T-helper 1 cell (primary cell): ENCODE measurements around the gene PVR.
"Not testable (repeated sequence)": the region's sequence is repeated elsewhere in the genome, so short reads cannot be mapped to it uniquely, and the experiment has no call there.

ENCODE experiments used
- DNase-seq, 5 donors: peaks; one replicate each; pipeline ENCODE4 v3.0.0-alpha.2; 2012 to 2020

Gene PVR

DNA sequence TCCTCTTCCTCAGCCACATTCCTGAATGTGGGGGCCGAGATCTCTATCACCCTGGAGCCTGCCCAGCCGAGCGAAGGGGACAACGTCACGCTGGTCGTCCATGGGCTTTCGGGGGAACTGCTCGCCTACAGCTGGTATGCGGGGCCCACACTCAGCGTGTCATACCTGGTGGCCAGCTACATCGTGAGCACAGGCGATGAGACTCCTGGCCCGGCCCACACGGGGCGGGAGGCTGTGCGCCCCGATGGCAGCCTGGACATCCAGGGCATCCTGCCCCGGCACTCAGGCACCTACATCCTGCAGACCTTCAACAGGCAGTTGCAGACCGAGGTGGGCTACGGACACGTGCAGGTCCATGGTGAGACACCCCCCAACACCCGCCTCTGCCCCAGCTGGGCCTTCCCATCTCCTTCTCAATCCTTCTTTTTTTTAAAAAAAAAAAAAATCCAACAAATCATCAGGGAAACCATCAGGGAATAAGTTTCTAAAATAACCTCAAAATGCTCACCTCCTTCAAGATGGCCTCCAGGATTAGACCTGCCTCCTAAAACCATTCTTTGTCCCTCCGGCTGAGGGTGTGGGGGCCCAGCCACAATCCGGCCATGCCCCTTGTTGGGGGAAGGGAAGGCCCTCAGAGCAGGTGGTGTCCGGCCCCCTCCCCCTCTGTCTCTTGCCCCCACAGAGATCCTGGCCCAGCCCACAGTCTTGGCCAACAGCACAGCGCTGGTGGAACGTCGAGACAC is 59.8 kb downstream of the PVR start:
- DNase-seq = no peak

DNA sequence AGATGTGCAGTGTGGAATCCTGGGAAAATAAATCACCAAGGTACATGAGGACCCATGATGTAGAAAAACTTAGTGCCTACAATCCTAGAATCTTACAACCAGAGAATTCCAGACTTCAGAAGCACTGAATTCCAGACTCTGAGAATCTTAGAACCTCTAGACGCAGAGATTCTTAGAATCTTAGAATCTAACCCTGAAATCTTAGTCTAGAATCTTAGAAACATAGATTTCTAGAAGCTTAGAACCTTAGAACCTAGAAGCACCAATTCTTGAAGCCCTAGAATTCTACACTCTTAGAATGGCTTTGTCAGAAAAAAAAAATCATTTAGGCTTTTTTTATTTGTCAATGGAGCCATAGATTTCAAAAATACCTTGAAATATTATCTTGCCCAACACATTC is 61.3 kb downstream of the PVR start:
- DNase-seq = no peak

DNA sequence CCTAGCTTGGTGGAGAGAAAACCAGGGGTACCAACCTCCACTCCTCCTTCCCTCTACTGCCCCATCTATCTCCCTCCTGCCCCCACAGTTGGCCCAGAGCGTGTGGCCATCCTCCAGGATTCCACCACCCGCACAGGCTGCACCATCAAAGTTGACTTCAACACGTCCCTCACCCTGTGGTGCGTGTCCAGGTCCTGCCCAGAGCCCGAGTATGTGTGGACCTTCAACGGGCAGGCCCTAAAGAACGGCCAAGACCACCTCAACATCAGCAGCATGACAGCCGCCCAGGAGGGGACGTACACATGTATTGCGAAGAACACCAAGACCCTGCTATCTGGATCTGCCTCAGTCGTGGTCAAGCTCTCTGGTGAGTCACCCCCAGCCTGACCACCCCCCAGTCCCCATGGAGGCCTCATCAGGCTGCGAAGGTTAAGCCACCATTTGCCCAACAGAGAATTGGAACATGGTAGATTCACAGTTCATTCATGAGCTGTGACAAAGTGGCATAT is 61.8 kb downstream of the PVR start:
- no peak for DNase-seq

DNA sequence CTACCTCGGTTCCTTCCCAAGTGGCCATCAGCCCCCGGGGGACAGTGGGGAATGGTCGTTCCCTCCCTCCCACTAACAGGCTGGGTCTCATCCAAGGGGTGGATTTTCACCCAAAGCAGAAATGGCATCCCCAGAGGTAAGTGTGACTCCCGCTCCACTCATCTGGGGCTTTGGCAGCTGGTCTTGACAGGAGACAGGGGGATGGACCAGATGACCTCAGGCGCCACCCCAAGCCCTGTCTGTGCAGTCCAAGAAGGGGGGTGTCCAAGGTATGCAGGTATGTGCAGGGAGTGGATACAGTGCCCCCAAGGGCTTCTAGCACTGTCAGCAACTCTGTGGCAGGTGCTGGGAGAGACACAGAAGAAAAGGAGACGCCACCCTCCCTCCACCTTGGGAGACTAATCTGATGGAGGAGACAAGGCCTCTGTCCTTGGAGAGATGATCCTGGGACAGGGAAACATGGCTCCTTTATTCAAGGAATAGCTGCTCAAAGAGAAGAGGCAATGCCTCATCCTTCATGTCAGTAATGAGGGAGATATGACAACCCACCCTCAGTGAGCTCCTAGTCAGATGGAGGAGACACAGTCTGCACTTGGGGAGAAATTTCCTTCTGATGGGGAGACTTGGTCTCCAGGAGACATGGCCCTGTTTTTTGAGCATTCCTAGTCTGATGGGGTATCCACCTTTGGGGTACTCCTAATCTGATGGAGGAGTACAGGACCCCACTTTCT is 63.0 kb downstream of the PVR start:
- DNase-seq = no peak

DNA sequence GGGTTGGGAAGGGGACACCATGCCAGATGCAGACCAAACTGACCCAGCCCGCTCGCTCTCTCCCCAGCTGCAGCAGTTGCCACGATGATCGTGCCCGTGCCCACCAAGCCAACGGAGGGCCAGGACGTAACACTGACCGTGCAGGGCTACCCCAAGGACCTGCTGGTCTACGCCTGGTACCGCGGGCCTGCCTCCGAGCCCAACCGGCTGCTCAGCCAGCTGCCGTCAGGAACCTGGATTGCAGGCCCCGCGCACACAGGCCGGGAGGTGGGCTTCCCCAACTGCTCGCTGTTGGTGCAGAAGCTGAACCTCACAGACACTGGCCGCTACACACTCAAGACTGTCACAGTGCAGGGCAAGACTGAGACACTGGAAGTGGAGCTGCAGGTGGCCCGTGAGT is 64.1 kb downstream of the PVR start:
- no peak for DNase-seq

DNA sequence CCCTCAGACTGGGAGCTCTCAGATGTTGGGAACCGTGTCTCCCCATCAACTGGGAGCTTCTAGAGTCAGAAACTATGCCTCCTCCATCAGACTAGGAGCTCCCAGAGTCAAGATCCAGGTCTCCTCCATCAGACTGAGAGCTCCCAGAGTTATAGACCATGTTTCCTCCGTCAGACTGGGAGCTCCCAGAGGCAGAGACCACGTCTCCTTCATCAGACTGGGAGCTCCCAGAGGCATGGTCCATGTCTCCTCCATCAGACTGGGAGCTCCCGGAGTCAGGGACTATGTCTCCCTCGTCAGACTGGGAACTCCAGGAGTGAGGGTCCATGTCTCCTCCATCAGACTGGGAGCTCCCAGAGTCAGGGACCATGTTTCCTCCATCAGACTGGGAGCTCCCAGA is 65.2 kb downstream of the PVR start:
- no peak for DNase-seq

DNA sequence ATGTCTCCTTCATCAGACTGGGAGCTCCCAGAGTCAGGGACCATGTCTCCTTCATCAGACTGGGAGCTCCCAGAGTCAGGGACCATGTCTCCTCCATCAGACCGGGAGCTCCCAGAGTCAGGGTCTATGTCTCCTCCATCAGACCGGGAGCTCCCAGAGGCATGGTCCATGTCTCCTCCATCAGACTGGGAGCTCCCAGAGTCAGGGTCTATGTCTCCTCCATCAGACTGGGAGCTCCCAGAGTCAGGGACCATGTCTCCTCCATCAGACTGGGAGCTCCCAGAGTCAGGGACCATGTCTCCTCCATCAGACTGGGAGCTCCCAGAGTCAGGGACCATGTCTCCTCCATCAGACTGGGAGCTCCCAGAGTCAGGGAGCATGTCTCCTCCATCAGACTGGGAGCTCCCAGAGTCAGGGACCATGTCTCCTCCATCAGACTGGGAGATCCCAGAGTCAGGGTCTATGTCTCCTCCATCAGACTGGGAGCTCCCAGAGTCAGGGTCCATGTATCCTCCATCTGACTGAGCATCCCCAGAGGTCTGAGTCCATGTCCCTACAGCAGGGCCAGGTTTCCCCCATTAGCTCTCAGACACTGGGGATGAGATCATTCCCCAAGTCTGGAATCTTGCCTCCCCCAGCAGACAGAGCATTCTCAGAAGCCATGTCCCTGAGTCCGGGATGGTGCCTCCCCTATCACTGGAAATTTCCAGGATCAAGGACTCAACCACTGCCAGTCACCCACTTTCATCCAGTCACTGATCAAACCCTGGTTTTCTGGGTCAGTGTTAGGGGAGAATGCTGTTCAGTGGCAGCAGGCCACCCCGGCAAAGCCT is 65.9 kb downstream of the PVR start:
- DNase-seq = not testable (repeated sequence)

DNA sequence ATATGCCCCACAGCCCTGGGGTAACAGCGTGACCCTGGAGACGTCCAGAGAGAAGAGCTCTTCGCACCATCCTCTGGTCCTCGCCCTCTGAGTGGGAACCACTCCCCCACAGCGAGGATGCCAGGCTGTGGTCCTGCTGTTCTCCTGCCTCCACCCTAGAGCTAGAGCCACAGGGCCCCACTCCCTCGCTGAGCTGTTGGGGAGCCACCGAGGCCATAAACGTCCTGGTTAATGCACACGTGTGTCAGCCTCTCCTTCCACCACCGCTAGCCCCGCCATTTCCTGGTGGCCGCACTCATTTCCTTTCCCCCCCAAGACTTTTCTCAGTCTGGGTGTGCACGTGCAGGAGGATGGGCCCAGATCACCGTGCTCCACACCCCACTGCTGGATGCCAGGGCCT is 66.8 kb downstream of the PVR start:
- no peak for DNase-seq

DNA sequence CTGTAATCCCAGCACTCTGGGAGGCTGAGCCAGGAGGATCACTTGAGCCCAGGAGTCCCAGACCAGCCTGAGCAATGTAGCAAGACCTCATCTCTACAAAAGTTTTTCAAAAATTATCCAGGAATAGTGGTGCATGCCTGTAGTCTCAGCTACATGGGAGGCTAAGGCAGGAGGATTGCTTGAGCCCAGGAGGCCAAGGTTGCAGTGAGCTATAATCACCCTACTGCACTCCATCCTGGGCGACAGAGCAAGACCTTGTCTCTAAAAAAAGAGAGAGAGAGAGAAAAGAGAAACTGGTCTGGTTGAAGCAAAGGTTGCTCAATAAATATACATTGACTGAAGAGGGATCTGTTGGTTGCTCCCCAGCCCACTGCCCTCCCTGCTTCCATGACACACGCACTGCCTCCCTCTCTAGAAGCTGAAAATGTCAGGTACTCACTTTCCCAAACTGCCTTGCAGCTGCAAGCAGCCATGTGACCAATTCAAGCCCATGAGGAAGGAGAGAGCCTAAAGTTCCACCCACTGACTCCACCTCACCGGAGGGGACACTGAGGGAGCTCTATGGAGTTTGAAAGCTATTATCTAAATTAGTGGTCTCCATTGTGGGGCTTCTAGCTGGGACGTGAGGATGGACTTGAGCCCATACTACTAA is 69.3 kb downstream of the PVR start:
- no peak for DNase-seq
